Measurements from ENCODE around the gene SLC9A3. TPM values are rescaled to one million over a fixed set of nuclear protein-coding genes. Genes with fewer than 3 reads are reported as not detected.

SLC9A3 gene
- total RNA-seq, 1 experiment from 2014 or later: 1.5 TPM

- no TSS peak for BruUV-seq (replicated peaks)
- ATAC-seq (no peak), DNase-seq (ENCODE audit: low read depth, low spot score) (no peak)
Observed at GRCh38 chr5:569358-569867, 45.2 kb upstream of the SLC9A3 start.

More at GRCh38 chr5:569358-569867, 45.2 kb upstream of the SLC9A3 start:
- Histone ChIP-seq H3K36me3 (ENCODE audit: control insufficient read depth in 1 of 2, insufficient read depth in 2 of 2, low read length in 2 of 2) (no peaks in the 10 kb centered on the region), H3K9ac (ENCODE audit: low read length) (no peak overlapping the region), H3K9me3 (ENCODE audit: control insufficient read depth in 1 of 2, insufficient read depth in 1 of 2, low read depth in 1 of 2, low read length in 2 of 2) (no peaks in the 10 kb centered on the region; a peak in 1 of 4 replicates), H4K20me1 (ENCODE audit: insufficient read depth) (no peaks in the 10 kb centered on the region), H3K27me3 (ENCODE audit: insufficient read depth, low read length) (no peaks in the 10 kb centered on the region), H3K9me2 (ENCODE audit: insufficient read depth) (no peaks in the 10 kb centered on the region), H3K4me2 (ENCODE audit: low read length) (no peak overlapping the region), H3K27ac (ENCODE audit: low read depth, low read length) (no peak overlapping the region), H3K4me1 (ENCODE audit: control insufficient read depth in 1 of 2, insufficient read depth in 2 of 2, low read length in 2 of 2) (no peaks in the 10 kb centered on the region), H2AFZ (ENCODE audit: low read depth, low read length, poor library complexity, severe bottlenecking) (no peak overlapping the region), H3K79me2 (ENCODE audit: insufficient read depth, low read length) (no peaks in the 10 kb centered on the region), H3K4me3 (replicated peaks in 1 of 2; ENCODE audit: low read depth in 1 of 2, low read length in 2 of 2) (no peak overlapping the region)
- ChIA-PET CTCF (no interaction called here), POLR2A (no interaction called here), RAD21 (ENCODE audit: low non-redundant PET in 1 of 2, low total read pairs in 2 of 2, uncharacterized antibody in 2 of 2, unreplicated experiment in 2 of 2) (no interaction called here)
- intact Hi-C loops (cut with micrococcal nuclease): no loop called here
- TF ChIP-seq YY1 (IDR thresholded peaks at IDR 0.05; ENCODE audit: extremely low read depth, insufficient replicate concordance, low read depth, low read length) (no peak), CBX3 (IDR thresholded peaks at IDR 0.05; ENCODE audit: low read depth) (no peak), TCF7L2 (IDR thresholded peaks at IDR 0.05; ENCODE audit: borderline replicate concordance, extremely low read depth, insufficient read depth, insufficient read length) (no peak), POLR2A (IDR thresholded peaks at IDR 0.05; ENCODE audit: borderline replicate concordance, extremely low read depth, insufficient read depth, insufficient read length) (no peak), POLR2AphosphoS5 (IDR thresholded peaks at IDR 0.05; ENCODE audit: low read depth, low read length) (no peak), EGR1 (IDR thresholded peaks at IDR 0.05; ENCODE audit: low read depth) (no peak), FOSL1 (IDR thresholded peaks at IDR 0.05; ENCODE audit: low read depth) (no peak), MAX (IDR thresholded peaks at IDR 0.05) (no peak), SRF (IDR thresholded peaks at IDR 0.05; ENCODE audit: low read depth) (no peak), JUND (IDR thresholded peaks at IDR 0.05) (no peak), ELF1 (IDR thresholded peaks at IDR 0.05; ENCODE audit: borderline replicate concordance, low read depth) (no peak), REST (IDR thresholded peaks at IDR 0.05; ENCODE audit: low read depth) (no peak), ZFX (IDR thresholded peaks at IDR 0.05) (no peak), EZH2 (IDR thresholded peaks at IDR 0.05) (no peak), CTCF (IDR thresholded peaks at IDR 0.05 in 2 of 3, conservative IDR thresholded peaks at IDR 0.05 in 1 of 3; ENCODE audit: borderline replicate concordance in 1 of 3, insufficient read depth in 1 of 3, low read depth in 2 of 3, low read length in 2 of 3) (no peak), SIN3A (IDR thresholded peaks at IDR 0.05; ENCODE audit: low read depth) (no peak)
